NB4 (cell line): ENCODE measurements around the gene SPIRE2.

Source experiments
- DNase-seq: peaks from one replicate; pipeline ENCODE4 v3.0.0; 2010; ENCODE audit warnings: low read depth
- H3K4me3 ChIP-seq: one replicate; pipeline ENCODE4 v1.5.1; 2011; ENCODE audit warnings: mild to moderate bottlenecking, low read depth, low read length, moderate library complexity
- MYC ChIP-seq: IDR thresholded peaks from 2 replicates; pipeline ENCODE4 v1.6.1; 2011; ENCODE audit warnings: low read depth, low read length
- POLR2A ChIP-seq: IDR thresholded peaks from 2 replicates; pipeline ENCODE4 v1.6.1; 2011; ENCODE audit warnings: mild to moderate bottlenecking; ENCODE audit not compliant: insufficient read length; ENCODE audit errors: extremely low read depth
- TF ChIP-seq, protein P1 (sequence below): IDR thresholded peaks from one replicate; pipeline ENCODE4 v1.5.1; 2012; ENCODE audit warnings: low read depth, low read length
- TF ChIP-seq, protein P2 (sequence below): IDR thresholded peaks from 2 replicates; pipeline ENCODE4 v1.6.1; 2011; ENCODE audit warnings: low read depth, low read length

The SPIRE2 gene

DNA sequence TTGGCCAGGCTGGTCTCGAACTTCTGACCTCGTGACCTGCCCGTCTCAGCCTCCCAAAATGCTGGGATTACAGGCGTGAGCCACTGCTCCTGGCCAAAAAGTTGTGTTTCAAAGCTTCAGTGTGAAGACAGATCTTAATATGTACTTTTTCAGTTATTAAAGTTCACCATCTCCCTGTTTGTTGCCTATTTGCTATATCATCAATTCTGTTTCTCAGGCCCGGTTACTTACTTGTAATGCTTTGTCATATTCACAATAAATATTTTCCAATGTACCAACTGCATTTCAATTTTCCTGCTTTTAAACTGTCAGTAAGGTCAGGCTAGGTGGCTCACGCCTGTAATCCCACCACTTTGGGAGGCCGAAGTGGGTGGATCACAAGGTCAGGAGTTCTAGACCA is 34.3 kb upstream of the SPIRE2 start:
- TF ChIP-seq, protein P1, sequence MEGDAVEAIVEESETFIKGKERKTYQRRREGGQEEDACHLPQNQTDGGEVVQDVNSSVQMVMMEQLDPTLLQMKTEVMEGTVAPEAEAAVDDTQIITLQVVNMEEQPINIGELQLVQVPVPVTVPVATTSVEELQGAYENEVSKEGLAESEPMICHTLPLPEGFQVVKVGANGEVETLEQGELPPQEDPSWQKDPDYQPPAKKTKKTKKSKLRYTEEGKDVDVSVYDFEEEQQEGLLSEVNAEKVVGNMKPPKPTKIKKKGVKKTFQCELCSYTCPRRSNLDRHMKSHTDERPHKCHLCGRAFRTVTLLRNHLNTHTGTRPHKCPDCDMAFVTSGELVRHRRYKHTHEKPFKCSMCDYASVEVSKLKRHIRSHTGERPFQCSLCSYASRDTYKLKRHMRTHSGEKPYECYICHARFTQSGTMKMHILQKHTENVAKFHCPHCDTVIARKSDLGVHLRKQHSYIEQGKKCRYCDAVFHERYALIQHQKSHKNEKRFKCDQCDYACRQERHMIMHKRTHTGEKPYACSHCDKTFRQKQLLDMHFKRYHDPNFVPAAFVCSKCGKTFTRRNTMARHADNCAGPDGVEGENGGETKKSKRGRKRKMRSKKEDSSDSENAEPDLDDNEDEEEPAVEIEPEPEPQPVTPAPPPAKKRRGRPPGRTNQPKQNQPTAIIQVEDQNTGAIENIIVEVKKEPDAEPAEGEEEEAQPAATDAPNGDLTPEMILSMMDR: no peak
- no peak for TF ChIP-seq POLR2A
- no peak for TF ChIP-seq MYC
- TF ChIP-seq, protein P2, sequence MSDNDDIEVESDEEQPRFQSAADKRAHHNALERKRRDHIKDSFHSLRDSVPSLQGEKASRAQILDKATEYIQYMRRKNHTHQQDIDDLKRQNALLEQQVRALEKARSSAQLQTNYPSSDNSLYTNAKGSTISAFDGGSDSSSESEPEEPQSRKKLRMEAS: no peak
- H3K4me3 ChIP-seq: no peak overlapping the region
- no peak for DNase-seq

DNA sequence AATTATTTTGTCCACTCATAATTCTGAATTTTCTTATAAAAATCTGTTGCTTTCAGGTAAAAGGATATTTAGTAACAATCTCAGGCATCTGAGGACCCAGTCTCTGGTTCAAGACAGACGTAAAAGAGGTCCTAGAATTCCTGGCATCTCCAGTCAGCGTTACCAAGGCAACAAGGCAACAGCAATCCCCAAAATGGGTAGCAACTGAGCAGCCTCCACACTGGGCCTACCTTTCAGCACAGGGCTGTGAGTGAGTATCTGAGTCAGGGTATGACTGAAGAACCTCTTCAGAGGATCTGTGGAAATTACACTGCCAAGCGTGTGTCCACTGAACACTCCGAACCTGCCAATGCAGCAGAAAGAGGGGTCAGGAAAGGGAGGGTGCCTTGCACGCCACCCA is 32.6 kb upstream of the SPIRE2 start:
- H3K4me3 ChIP-seq: no peak overlapping the region
- TF ChIP-seq, protein P2: no peak
- TF ChIP-seq, protein P1: no peak
- no peak for TF ChIP-seq MYC
- no peak for TF ChIP-seq POLR2A
- DNase-seq: no peak

DNA sequence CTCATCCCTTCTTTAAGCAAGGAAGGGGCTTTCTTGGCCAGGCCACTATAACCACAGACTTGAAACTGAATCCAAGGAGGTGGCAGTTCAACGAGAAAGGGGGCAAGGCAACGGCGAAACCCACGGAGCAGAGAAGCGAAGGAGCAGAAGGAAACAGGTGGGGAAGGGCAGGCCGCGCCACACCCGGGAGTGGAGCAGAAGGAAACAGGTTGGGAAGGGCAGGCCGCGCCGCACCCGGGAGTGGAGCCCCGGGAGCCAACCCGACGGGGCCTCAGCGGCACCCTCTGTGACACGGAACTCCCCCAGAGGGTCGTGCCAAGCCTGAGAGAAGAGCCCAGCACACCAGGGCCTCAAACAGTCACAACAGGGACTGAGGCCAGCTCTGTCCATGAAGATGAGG is 32.2 kb upstream of the SPIRE2 start:
- TF ChIP-seq, protein P1: no peak
- TF ChIP-seq, protein P2: no peak
- TF ChIP-seq MYC: no peak
- no peak for TF ChIP-seq POLR2A
- no peak overlapping the region for H3K4me3 ChIP-seq
- DNase-seq: no peak

DNA sequence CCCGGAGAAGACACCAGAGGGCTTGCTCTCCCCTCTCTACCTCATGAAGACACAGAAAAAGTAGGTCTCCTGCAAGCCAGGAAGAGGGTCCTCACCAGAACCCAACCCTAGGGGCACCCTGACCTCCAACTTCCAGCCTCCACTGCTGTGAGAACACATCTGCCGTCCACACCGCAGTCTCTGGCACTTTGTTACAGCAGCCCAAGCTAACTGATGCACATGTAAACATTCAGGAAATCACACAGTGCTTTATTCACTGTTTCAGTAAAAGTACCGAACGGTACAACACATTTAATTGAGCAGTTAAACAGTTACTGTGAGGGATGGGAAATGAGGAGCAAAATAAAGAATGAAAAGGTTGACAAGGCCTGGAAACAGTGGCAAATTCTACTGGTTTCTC is 30.1 kb upstream of the SPIRE2 start:
- no peak overlapping the region for H3K4me3 ChIP-seq
- TF ChIP-seq, protein P2: no peak
- TF ChIP-seq POLR2A: no peak
- no peak for TF ChIP-seq MYC
- TF ChIP-seq, protein P1: no peak
- DNase-seq: no peak

DNA sequence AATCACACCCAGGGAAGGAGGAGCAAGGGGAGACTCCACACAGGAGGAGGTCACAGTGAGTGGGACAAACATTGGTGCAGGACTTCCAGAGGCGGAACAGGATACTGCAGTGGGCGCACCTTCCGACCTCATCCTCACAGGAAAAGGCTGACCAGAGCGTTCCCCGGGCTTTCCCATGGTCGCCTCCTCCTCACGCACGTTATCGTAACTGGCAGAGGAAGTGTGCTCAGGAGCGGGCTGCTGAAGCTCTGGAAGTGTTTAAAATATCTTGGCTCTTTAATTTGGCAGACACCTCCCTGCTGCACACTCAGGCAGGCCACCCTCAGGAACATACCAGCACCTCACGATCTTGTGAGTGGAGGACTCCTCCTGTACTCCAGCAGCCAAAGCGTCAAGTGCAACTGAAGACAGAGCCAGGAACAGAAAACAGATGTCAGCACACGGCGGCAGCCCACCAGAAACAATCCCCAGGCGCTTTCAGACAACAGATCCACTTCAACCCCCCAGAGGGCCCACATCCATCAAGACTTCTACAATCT is 29.4 kb upstream of the SPIRE2 start:
- no peak for DNase-seq
- TF ChIP-seq POLR2A: no peak
- no peak for TF ChIP-seq MYC
- TF ChIP-seq, protein P1: no peak
- TF ChIP-seq, protein P2: no peak
- no peak overlapping the region for H3K4me3 ChIP-seq

DNA sequence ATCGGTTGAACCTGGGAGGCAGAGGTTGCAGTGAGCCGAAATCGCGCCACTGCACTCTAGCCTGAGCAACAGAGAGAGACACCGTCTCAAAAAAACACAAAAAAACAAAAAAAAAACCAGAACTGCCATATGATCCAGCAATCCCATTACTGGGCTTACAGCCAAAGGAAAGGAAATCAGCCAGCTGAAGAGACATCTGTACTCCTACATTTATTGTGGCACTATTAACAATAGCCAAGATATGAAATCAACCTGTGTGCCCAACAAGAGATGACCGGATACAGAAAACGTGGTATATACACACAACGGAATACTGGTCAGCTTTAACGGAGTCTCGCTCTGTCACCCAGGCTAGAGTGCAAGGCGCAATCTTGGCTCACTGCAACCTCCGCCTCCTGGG is 26.5 kb upstream of the SPIRE2 start:
- TF ChIP-seq, protein P1: no peak
- TF ChIP-seq POLR2A (no peak), MYC (no peak)
- TF ChIP-seq, protein P2: no peak
- H3K4me3 ChIP-seq: no peak overlapping the region
- no peak for DNase-seq
